ENCODE data around the gene NPAS3.

NPAS3 gene

GRCh38 chr14:33567023-33567728 lies 628.5 kb downstream of the NPAS3 start:
- TF ChIP-seq TAF1 (IDR thresholded peaks at IDR 0.05; ENCODE audit: borderline replicate concordance, insufficient read depth, low read length) = no peak

GRCh38 chr14:33567731-33568130 lies 629.1 kb downstream of the NPAS3 start:
- TF ChIP-seq POLR2AphosphoS5 (IDR thresholded peaks at IDR 0.05; ENCODE audit: low read depth, low read length) = no peak
- TF ChIP-seq REST (IDR thresholded peaks at IDR 0.05; ENCODE audit: insufficient read depth in 1 of 2, low read depth in 2 of 2, low read length in 2 of 2) = no peak
- no peak for TF ChIP-seq TAF1 (IDR thresholded peaks at IDR 0.05; ENCODE audit: borderline replicate concordance, insufficient read depth, low read length)
- no peak for TF ChIP-seq FOXP2 (optimal IDR thresholded peaks at IDR 0.05; ENCODE audit: borderline replicate concordance, extremely low read depth, extremely low read length, insufficient read depth)

GRCh38 chr14:33568935-33569579 lies 630.4 kb downstream of the NPAS3 start:
- TF ChIP-seq SIN3A (IDR thresholded peaks at IDR 0.05; ENCODE audit: borderline replicate concordance, insufficient read depth, low read length) (no peak), POLR2AphosphoS5 (IDR thresholded peaks at IDR 0.05; ENCODE audit: low read depth, low read length) (no peak), TAF1 (IDR thresholded peaks at IDR 0.05; ENCODE audit: borderline replicate concordance, insufficient read depth, low read length) (no peak), REST (IDR thresholded peaks at IDR 0.05; ENCODE audit: insufficient read depth in 1 of 2, low read depth in 2 of 2, low read length in 2 of 2) (no peak), FOXP2 (optimal IDR thresholded peaks at IDR 0.05; ENCODE audit: borderline replicate concordance, extremely low read depth, extremely low read length, insufficient read depth) (no peak)

- TF ChIP-seq REST (IDR thresholded peaks at IDR 0.05; ENCODE audit: insufficient read depth in 1 of 2, low read depth in 2 of 2, low read length in 2 of 2) (no peak), TAF1 (IDR thresholded peaks at IDR 0.05; ENCODE audit: borderline replicate concordance, insufficient read depth, low read length) (no peak), FOXP2 (optimal IDR thresholded peaks at IDR 0.05; ENCODE audit: borderline replicate concordance, extremely low read depth, extremely low read length, insufficient read depth) (no peak), POLR2AphosphoS5 (IDR thresholded peaks at IDR 0.05; ENCODE audit: low read depth, low read length) (no peak)
Measured at GRCh38 chr14:33569821-33570687, 631.4 kb downstream of the NPAS3 start.

GRCh38 chr14:33570694-33571310 lies 632.1 kb downstream of the NPAS3 start:
- TF ChIP-seq POLR2AphosphoS5 (IDR thresholded peaks at IDR 0.05; ENCODE audit: low read depth, low read length) (no peak), REST (IDR thresholded peaks at IDR 0.05; ENCODE audit: insufficient read depth in 1 of 2, low read depth in 2 of 2, low read length in 2 of 2) (no peak), SIN3A (IDR thresholded peaks at IDR 0.05; ENCODE audit: borderline replicate concordance, insufficient read depth, low read length) (no peak), TAF1 (IDR thresholded peaks at IDR 0.05; ENCODE audit: borderline replicate concordance, insufficient read depth, low read length) (no peak), FOXP2 (optimal IDR thresholded peaks at IDR 0.05; ENCODE audit: borderline replicate concordance, extremely low read depth, extremely low read length, insufficient read depth) (no peak)

Measured in PFSK-1 (cell line).